Stimulated activated CD4-positive, alpha-beta T cell treated with anti-CD3 and anti-CD28 coated beads, Interleukin-1b, Interleukin-23, amount 100 ng/mL, for 1 hour (primary cell): ENCODE data around the gene IMMP2L.
"Not testable (repeated sequence)": the region's sequence is repeated elsewhere in the genome, so short reads cannot be mapped to it uniquely, and the experiment has no call there.

ENCODE experiments used
- DNase-seq, 2 donors: peaks; one replicate each; pipeline ENCODE4 v3.0.0-alpha.2; 2020; ENCODE audit warnings: low read depth in 2 of 2

The IMMP2L gene

GRCh38 chr7:111077001-111077400 is 485.3 kb downstream of the IMMP2L start:
- no peak for DNase-seq

GRCh38 chr7:111076205-111076604 is 486.1 kb downstream of the IMMP2L start:
- no peak for DNase-seq

GRCh38 chr7:111075498-111075897 is 486.8 kb downstream of the IMMP2L start:
- DNase-seq: no peak

- DNase-seq: no peak
These were observed 487.5 kb downstream of the IMMP2L start for GRCh38 chr7:111074748-111075146.

- no peak for DNase-seq
These were observed 488.1 kb downstream of the IMMP2L start for GRCh38 chr7:111074071-111074747.

GRCh38 chr7:111072658-111073057 is 489.6 kb downstream of the IMMP2L start:
- not testable (repeated sequence) for DNase-seq

- DNase-seq: no peak
These were observed 490.7 kb downstream of the IMMP2L start for GRCh38 chr7:111071556-111071955.

- DNase-seq: no peak
These were observed 493.7 kb downstream of the IMMP2L start for GRCh38 chr7:111068618-111069017.

GRCh38 chr7:111067682-111068081 is 494.6 kb downstream of the IMMP2L start:
- no peak for DNase-seq

- no peak for DNase-seq
These were observed 495.0 kb downstream of the IMMP2L start for GRCh38 chr7:111067251-111067650.

GRCh38 chr7:111063166-111063565 is 499.1 kb downstream of the IMMP2L start:
- DNase-seq: no peak

GRCh38 chr7:111059833-111060232 is 502.5 kb downstream of the IMMP2L start:
- DNase-seq: no peak

GRCh38 chr7:111057066-111057465 is 505.2 kb downstream of the IMMP2L start:
- DNase-seq: no peak

GRCh38 chr7:111056371-111056770 is 505.9 kb downstream of the IMMP2L start:
- no peak for DNase-seq

- DNase-seq: no peak
These were observed 509.3 kb downstream of the IMMP2L start for GRCh38 chr7:111053035-111053434.

- DNase-seq: no peak
These were observed 510.5 kb downstream of the IMMP2L start for GRCh38 chr7:111051832-111052231.

- no peak for DNase-seq
These were observed 511.3 kb downstream of the IMMP2L start for GRCh38 chr7:111050875-111051416.

- no peak for DNase-seq
These were observed 512.2 kb downstream of the IMMP2L start for GRCh38 chr7:111049971-111050680.

- DNase-seq: no peak
These were observed 514.7 kb downstream of the IMMP2L start for GRCh38 chr7:111047595-111047994.

GRCh38 chr7:111045449-111045848 is 516.8 kb downstream of the IMMP2L start:
- no peak for DNase-seq

GRCh38 chr7:111043561-111043960 is 518.7 kb downstream of the IMMP2L start:
- no peak for DNase-seq

- DNase-seq: no peak
These were observed 519.5 kb downstream of the IMMP2L start for GRCh38 chr7:111042842-111043241.

- no peak for DNase-seq
These were observed 520.7 kb downstream of the IMMP2L start for GRCh38 chr7:111041577-111041976.
